Measurements from ENCODE around the gene SLCO2B1. TPM values are rescaled to one million over a fixed set of nuclear protein-coding genes. Genes with fewer than 3 reads are reported as not detected.

SLCO2B1 gene
- total RNA-seq, 1 experiment from 2014 or later, result 0.57 TPM

DNA sequence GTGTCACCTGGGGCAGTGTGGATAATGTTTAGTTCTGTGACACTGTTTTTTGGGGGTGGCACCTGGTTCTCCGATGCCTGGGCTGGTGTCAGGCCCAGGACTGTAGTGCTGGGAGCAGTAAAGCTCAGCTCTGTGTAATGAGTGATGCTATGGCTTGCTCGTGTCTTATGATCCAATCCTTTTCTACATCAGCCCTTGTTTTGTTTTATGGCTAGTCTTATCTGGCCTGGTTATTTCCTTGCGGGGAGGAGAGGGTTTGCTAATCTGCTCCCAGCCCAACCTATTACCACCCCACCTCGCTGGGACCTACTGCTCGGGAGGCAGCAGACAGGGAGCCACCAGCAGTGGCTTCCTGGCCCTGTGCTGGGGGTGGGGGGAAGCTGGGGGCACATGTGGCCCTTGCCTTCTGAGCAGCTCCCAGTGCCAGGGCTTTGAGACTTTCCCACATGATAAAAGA is 54.7 kb downstream of the SLCO2B1 start (continued):
- TF ChIP-seq FOXP4 (CRISPR knock-in tag; IDR thresholded peaks at IDR 0.05) (no peak), KAT7 (CRISPR knock-in tag; IDR thresholded peaks at IDR 0.05; ENCODE audit: borderline replicate concordance) (no peak), ESRRA (CRISPR knock-in tag; IDR thresholded peaks at IDR 0.05; ENCODE audit: borderline replicate concordance) (no peak), USF1 (CRISPR knock-in tag; IDR thresholded peaks at IDR 0.05) (no peak)

DNA sequence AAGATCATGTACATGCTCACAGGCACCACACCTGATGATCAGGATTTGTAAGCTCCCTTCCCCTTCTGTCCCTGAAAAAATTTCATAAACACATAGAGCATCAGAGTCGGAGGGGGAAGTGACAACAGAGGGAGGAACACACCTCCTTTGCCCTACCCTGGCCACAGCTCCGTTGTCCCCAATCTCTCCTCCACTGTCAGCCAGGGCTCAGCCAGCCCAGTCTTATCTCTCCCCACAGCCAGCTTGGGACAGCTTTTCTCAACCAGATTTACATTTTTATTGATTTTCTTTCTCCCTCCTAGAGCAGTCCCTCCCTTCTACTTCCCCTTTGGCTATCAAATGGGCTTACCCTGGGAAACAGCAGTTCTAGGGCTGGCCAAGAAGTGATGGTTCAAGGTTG is 57.5 kb downstream of the SLCO2B1 start:
- Mint-ChIP-seq H3K9me3 (no peaks in the 10 kb centered on the region), H3K27ac (no peak overlapping the region), H3K4me1 (peaks cover under 1% of the 10 kb centered on the region; the same call in 1 of the 2 replicates), H3K4me3 (no peak overlapping the region), H3K36me3 (no peaks in the 10 kb centered on the region), H3K27me3 (ENCODE audit: low read depth) (peaks cover 7% of the 10 kb centered on the region)
- POLR2A ChIA-PET, result no interaction called here
- CTCF ChIA-PET, result interaction anchor here (1.2 to 11.6 kb wide), 3 partner anchors 33 to 65 kb away, joined by 6 to 590 read pairs (median 6); partner anchors contain the start of gene TPBGL
- ATAC-seq, result no peak
- TF ChIP-seq ATF2 (CRISPR knock-in tag; IDR thresholded peaks at IDR 0.05; ENCODE audit: borderline replicate concordance, low read depth), result no peak
- TF ChIP-seq ZNF263 (CRISPR knock-in tag; IDR thresholded peaks at IDR 0.05; ENCODE audit: low read depth), result no peak
- no peak for TF ChIP-seq ATF6 (CRISPR knock-in tag; IDR thresholded peaks at IDR 0.05)
- no peak for TF ChIP-seq ATF1 (CRISPR knock-in tag; IDR thresholded peaks at IDR 0.05)
- no peak for TF ChIP-seq TCF7 (CRISPR knock-in tag; IDR thresholded peaks at IDR 0.05; ENCODE audit: low read depth)
- TF ChIP-seq GRHL2 (CRISPR knock-in tag; IDR thresholded peaks at IDR 0.05; ENCODE audit: insufficient replicate concordance, severe bottlenecking), result no peak
- no peak for TF ChIP-seq ATF3 (CRISPR knock-in tag; conservative IDR thresholded peaks at IDR 0.05)
- TF ChIP-seq ZBTB21 (CRISPR knock-in tag; IDR thresholded peaks at IDR 0.05; ENCODE audit: borderline replicate concordance), result no peak
- no peak for TF ChIP-seq TP53 (CRISPR knock-in tag; IDR thresholded peaks at IDR 0.05)
- TF ChIP-seq IRF1 (CRISPR knock-in tag; IDR thresholded peaks at IDR 0.05), result no peak
- no peak for DNase-seq (ENCODE audit: low spot score)

- H3K27me3 Mint-ChIP-seq (ENCODE audit: low read depth), result peaks cover 35% of the 10 kb centered on the region
- no peaks in the 10 kb centered on the region for H3K36me3 Mint-ChIP-seq
- ChIA-PET CTCF (interaction anchor here (1.1 to 3.8 kb wide), 3 partner anchors 30 to 68 kb away, joined by 5 to 91 read pairs (median 6); no protein-coding TSS in a partner anchor), POLR2A (no interaction called here)
- no peaks in the 10 kb centered on the region for H3K9me3 Mint-ChIP-seq
- no peak overlapping the region for H3K27ac Mint-ChIP-seq
- DNase-seq (ENCODE audit: low spot score), result no peak
- no peak for ATAC-seq
- no peaks in the 10 kb centered on the region for H3K4me1 Mint-ChIP-seq
- no peak overlapping the region for H3K4me3 Mint-ChIP-seq
- no peak for TF ChIP-seq EMX1 (CRISPR knock-in tag; IDR thresholded peaks at IDR 0.05)
- TF ChIP-seq TCF7 (CRISPR knock-in tag; IDR thresholded peaks at IDR 0.05; ENCODE audit: low read depth), result no peak
- no peak for TF ChIP-seq SMAD3 (CRISPR knock-in tag; IDR thresholded peaks at IDR 0.05; ENCODE audit: borderline replicate concordance)
- TF ChIP-seq NR2C2 (CRISPR knock-in tag; IDR thresholded peaks at IDR 0.05), result no peak
- TF ChIP-seq TP53 (CRISPR knock-in tag; IDR thresholded peaks at IDR 0.05), result no peak
- TF ChIP-seq OVOL2 (CRISPR knock-in tag; IDR thresholded peaks at IDR 0.05; ENCODE audit: borderline replicate concordance), result no peak
- TF ChIP-seq FOXP1 (CRISPR knock-in tag; IDR thresholded peaks at IDR 0.05; ENCODE audit: borderline replicate concordance), result no peak
- no peak for TF ChIP-seq ZNF121 (CRISPR knock-in tag; IDR thresholded peaks at IDR 0.05)
- TF ChIP-seq ZBTB43 (CRISPR knock-in tag; IDR thresholded peaks at IDR 0.05), result no peak
- no peak for TF ChIP-seq PREB (CRISPR knock-in tag; IDR thresholded peaks at IDR 0.05; ENCODE audit: borderline replicate concordance)
- no peak for TF ChIP-seq NFATC4 (CRISPR knock-in tag; IDR thresholded peaks at IDR 0.05)
- TF ChIP-seq NR3C1 (CRISPR knock-in tag; conservative IDR thresholded peaks at IDR 0.05; ENCODE audit: low read depth), result no peak
Observed at GRCh38 chr11:75212411-75212810, 61.5 kb downstream of the SLCO2B1 start.
